Thyroid gland (tissue), 4 donors: ENCODE measurements around the gene HPD.
A peak's percentile ranks its signal among the peaks of the same experiment; 100 is the strongest.

ENCODE experiments used
- POLR2A ChIP-seq, 2 donors: fragments of 450-650 bp; IDR thresholded peaks; one replicate each; pipeline ENCODE4 v1.6.1; 2017; ENCODE audit warnings: antibody characterized with exemption in 2 of 2, mild to moderate bottlenecking in 2 of 2, moderate library complexity in 1 of 2
- TF ChIP-seq, protein P1 (sequence below), 6 experiments: fragments of 200-600 bp in 3 of 6; fragments of 450-650 bp in 3 of 6; sonication (generic) in 3 of 6; IDR thresholded peaks; one replicate each; pipeline ENCODE4 v1.5.1; 2016 to 2019; ENCODE audit warnings: antibody characterized with exemption in 6 of 6, mild to moderate bottlenecking in 2 of 6, inconsistent platforms in 1 of 6, moderate library complexity in 1 of 6

DNA sequence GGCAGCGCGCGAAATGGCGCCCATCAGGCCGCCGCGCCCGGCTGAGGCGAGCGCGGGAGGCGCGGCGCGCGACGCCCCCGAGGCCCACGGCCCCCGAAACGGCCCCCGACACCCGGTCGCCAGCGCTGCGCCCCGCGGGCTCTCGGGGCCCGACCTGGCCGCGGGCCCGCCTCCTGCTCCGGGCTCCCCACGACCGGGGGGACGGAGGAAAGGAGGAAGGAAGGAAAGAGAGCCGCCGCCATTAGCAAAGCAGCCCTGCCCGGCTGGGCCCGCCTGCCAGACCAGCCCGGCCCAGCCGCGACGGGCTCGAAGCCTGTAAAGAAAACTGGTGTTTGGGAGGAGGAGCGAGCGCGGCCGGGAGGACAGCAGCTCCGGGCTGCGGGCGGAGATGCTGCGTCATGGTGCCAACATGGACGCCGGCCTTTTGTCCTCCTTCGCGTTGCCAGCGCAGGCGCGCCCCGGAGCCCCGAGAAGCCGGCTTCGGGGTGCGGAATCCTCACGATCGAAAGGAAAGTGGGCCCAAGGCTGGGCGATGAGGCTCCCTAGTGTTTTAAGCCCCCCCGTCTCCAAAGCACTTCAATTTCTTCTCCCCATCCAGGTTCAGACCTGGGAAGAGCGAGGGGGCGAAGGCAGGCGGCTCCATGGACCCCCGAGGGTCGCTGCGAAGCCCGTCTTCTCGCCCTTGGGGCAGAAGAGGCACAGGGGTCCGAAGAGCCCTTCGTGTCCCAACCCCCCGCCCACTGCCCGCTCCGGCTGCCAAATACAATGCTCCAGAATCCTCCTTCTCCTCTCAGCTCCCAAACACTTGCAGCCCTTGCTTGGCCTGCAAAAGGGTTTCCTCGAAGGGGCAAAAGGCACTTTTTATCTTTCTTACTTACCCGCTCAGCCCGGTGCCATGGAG, 57.7 kb downstream of the HPD start:
- TF ChIP-seq, protein P1, sequence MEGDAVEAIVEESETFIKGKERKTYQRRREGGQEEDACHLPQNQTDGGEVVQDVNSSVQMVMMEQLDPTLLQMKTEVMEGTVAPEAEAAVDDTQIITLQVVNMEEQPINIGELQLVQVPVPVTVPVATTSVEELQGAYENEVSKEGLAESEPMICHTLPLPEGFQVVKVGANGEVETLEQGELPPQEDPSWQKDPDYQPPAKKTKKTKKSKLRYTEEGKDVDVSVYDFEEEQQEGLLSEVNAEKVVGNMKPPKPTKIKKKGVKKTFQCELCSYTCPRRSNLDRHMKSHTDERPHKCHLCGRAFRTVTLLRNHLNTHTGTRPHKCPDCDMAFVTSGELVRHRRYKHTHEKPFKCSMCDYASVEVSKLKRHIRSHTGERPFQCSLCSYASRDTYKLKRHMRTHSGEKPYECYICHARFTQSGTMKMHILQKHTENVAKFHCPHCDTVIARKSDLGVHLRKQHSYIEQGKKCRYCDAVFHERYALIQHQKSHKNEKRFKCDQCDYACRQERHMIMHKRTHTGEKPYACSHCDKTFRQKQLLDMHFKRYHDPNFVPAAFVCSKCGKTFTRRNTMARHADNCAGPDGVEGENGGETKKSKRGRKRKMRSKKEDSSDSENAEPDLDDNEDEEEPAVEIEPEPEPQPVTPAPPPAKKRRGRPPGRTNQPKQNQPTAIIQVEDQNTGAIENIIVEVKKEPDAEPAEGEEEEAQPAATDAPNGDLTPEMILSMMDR (IDR thresholded peaks at IDR 0.05) = no peak
- TF ChIP-seq POLR2A (IDR thresholded peaks at IDR 0.05) = peak in 1 of 2 donors; percentile 88
